ENCODE data around the gene VGLL1. TPM values are rescaled to one million over a fixed set of nuclear protein-coding genes. Genes with fewer than 3 reads are reported as not detected.

VGLL1 gene
- total and polyA plus RNA-seq, 2 experiments from 2014 or later = not detected

DNA sequence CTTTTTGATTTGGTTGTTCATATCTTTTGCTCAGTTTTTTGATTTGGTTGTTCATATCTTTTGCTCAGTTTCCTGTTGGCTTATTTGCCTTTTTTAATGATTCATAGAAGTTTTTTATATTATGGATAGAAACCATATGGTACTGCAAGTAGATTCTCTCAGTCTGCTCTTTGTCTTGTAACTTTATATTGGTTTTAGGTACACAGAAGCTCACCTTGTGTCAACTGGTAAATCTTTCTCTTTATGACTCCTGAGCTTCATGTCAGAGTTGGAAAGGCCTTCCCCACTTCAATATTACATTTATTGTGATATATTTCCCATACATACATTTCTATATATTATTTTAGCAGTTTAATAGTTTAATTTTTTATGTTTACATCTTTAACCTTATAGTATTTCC lies 8.2 kb upstream of the VGLL1 start:
- H3K9me2 ChIP-seq (ENCODE audit: insufficient read depth) = no peaks in the 10 kb centered on the region
- H4K20me1 ChIP-seq (replicated peaks; ENCODE audit: insufficient read depth) = no peaks in the 10 kb centered on the region
- Mint-ChIP-seq H3K27ac (no peak overlapping the region), H3K36me3 (ENCODE audit: low read depth) (no peaks in the 10 kb centered on the region), H3K4me1 (peaks cover 5% of the 10 kb centered on the region; the same call in 1 of the 3 replicates), H3K27me3 (ENCODE audit: insufficient read depth, low read depth, poor library complexity) (no peaks in the 10 kb centered on the region), H3K9me3 (no peaks in the 10 kb centered on the region), H3K4me3 (no peak overlapping the region)
- no peaks in the 10 kb centered on the region for H3K27me3 ChIP-seq (ENCODE audit: insufficient read depth)
- no peaks in the 10 kb centered on the region for H3K4me1 ChIP-seq (ENCODE audit: insufficient read depth)
- no peak for ATAC-seq
- TF ChIP-seq, protein P1, sequence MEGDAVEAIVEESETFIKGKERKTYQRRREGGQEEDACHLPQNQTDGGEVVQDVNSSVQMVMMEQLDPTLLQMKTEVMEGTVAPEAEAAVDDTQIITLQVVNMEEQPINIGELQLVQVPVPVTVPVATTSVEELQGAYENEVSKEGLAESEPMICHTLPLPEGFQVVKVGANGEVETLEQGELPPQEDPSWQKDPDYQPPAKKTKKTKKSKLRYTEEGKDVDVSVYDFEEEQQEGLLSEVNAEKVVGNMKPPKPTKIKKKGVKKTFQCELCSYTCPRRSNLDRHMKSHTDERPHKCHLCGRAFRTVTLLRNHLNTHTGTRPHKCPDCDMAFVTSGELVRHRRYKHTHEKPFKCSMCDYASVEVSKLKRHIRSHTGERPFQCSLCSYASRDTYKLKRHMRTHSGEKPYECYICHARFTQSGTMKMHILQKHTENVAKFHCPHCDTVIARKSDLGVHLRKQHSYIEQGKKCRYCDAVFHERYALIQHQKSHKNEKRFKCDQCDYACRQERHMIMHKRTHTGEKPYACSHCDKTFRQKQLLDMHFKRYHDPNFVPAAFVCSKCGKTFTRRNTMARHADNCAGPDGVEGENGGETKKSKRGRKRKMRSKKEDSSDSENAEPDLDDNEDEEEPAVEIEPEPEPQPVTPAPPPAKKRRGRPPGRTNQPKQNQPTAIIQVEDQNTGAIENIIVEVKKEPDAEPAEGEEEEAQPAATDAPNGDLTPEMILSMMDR (conservative IDR thresholded peaks at IDR 0.05; ENCODE audit: low read depth in 2 of 2) = no peak
- TF ChIP-seq ZNF331 (CRISPR knock-in tag; IDR thresholded peaks at IDR 0.05; ENCODE audit: low read depth) (no peak), NANOG (IDR thresholded peaks at IDR 0.05; ENCODE audit: borderline replicate concordance) (no peak), JUNB (IDR thresholded peaks at IDR 0.05; ENCODE audit: unreplicated experiment) (no peak), CREB1 (CRISPR knock-in tag; IDR thresholded peaks at IDR 0.05; ENCODE audit: low read depth) (no peak), ZNF114 (CRISPR knock-in tag; IDR thresholded peaks at IDR 0.05) (no peak), POLR2AphosphoS5 (IDR thresholded peaks at IDR 0.05; ENCODE audit: low read depth) (no peak)
- TF ChIP-seq, protein P2, sequence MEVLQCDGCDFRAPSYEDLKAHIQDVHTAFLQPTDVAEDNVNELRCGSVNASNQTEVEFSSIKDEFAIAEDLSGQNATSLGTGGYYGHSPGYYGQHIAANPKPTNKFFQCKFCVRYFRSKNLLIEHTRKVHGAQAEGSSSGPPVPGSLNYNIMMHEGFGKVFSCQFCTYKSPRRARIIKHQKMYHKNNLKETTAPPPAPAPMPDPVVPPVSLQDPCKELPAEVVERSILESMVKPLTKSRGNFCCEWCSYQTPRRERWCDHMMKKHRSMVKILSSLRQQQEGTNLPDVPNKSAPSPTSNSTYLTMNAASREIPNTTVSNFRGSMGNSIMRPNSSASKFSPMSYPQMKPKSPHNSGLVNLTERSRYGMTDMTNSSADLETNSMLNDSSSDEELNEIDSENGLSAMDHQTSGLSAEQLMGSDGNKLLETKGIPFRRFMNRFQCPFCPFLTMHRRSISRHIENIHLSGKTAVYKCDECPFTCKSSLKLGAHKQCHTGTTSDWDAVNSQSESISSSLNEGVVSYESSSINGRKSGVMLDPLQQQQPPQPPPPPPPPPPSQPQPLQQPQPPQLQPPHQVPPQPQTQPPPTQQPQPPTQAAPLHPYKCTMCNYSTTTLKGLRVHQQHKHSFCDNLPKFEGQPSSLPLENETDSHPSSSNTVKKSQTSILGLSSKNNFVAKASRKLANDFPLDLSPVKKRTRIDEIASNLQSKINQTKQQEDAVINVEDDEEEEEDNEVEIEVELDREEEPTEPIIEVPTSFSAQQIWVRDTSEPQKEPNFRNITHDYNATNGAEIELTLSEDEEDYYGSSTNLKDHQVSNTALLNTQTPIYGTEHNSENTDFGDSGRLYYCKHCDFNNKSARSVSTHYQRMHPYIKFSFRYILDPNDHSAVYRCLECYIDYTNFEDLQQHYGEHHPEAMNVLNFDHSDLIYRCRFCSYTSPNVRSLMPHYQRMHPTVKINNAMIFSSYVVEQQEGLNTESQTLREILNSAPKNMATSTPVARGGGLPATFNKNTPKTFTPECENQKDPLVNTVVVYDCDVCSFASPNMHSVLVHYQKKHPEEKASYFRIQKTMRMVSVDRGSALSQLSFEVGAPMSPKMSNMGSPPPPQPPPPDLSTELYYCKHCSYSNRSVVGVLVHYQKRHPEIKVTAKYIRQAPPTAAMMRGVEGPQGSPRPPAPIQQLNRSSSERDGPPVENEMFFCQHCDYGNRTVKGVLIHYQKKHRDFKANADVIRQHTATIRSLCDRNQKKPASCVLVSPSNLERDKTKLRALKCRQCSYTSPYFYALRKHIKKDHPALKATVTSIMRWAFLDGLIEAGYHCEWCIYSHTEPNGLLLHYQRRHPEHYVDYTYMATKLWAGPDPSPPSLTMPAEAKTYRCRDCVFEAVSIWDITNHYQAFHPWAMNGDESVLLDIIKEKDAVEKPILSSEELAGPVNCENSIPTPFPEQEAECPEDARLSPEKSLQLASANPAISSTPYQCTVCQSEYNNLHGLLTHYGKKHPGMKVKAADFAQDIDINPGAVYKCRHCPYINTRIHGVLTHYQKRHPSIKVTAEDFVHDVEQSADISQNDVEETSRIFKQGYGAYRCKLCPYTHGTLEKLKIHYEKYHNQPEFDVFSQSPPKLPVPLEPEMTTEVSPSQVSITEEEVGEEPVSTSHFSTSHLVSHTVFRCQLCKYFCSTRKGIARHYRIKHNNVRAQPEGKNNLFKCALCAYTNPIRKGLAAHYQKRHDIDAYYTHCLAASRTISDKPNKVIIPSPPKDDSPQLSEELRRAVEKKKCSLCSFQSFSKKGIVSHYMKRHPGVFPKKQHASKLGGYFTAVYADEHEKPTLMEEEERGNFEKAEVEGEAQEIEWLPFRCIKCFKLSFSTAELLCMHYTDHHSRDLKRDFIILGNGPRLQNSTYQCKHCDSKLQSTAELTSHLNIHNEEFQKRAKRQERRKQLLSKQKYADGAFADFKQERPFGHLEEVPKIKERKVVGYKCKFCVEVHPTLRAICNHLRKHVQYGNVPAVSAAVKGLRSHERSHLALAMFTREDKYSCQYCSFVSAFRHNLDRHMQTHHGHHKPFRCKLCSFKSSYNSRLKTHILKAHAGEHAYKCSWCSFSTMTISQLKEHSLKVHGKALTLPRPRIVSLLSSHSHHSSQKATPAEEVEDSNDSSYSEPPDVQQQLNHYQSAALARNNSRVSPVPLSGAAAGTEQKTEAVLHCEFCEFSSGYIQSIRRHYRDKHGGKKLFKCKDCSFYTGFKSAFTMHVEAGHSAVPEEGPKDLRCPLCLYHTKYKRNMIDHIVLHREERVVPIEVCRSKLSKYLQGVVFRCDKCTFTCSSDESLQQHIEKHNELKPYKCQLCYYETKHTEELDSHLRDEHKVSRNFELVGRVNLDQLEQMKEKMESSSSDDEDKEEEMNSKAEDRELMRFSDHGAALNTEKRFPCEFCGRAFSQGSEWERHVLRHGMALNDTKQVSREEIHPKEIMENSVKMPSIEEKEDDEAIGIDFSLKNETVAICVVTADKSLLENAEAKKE (CRISPR knock-in tag; IDR thresholded peaks at IDR 0.05) = no peak
- H2AFZ ChIP-seq = no peak overlapping the region
- no peak overlapping the region for H3K27ac ChIP-seq (ENCODE audit: low read depth)
- no peaks in the 10 kb centered on the region for H3K79me2 ChIP-seq (replicated peaks; ENCODE audit: insufficient read depth)
- no peak for DNase-seq (ENCODE audit: low spot score)
- no peaks in the 10 kb centered on the region for H3K36me3 ChIP-seq (ENCODE audit: insufficient read depth)
- no peak overlapping the region for H3K4me3 ChIP-seq
- no peaks in the 10 kb centered on the region for H3F3A ChIP-seq (replicated peaks; ENCODE audit: low read depth)
- no peak overlapping the region for H3K4me2 ChIP-seq
